ENCODE data around the gene CAPN2.
"Not testable (repeated sequence)": the region's sequence is repeated elsewhere in the genome, so short reads cannot be mapped to it uniquely, and the experiment has no call there.

The CAPN2 gene

GRCh38 chr1:223792046-223792445, 79.7 kb downstream of the CAPN2 start:
- DNase-seq (ENCODE audit: low spot score) = no peak

GRCh38 chr1:223793716-223794115, 81.4 kb downstream of the CAPN2 start:
- no peak for DNase-seq (ENCODE audit: low spot score)

- DNase-seq (ENCODE audit: low spot score) = no peak
These were observed 82.0 kb downstream of the CAPN2 start for GRCh38 chr1:223794136-223794880.

- no peak for DNase-seq (ENCODE audit: low spot score)
These were observed 83.9 kb downstream of the CAPN2 start for GRCh38 chr1:223796210-223796609.

GRCh38 chr1:223802032-223802431, 89.7 kb downstream of the CAPN2 start:
- no peak for DNase-seq (ENCODE audit: low spot score)

GRCh38 chr1:223802602-223803001, 90.3 kb downstream of the CAPN2 start:
- DNase-seq (ENCODE audit: low spot score) = no peak

- DNase-seq (ENCODE audit: low spot score) = no peak
These were observed 90.9 kb downstream of the CAPN2 start for GRCh38 chr1:223803211-223803610.

- not testable (repeated sequence) for DNase-seq (ENCODE audit: low spot score)
These were observed 97.6 kb downstream of the CAPN2 start for GRCh38 chr1:223809905-223810304.

GRCh38 chr1:223810586-223810985, 98.2 kb downstream of the CAPN2 start:
- DNase-seq (ENCODE audit: low spot score) = no peak

GRCh38 chr1:223811634-223812101, 99.3 kb downstream of the CAPN2 start:
- no peak for DNase-seq (ENCODE audit: low spot score)

GRCh38 chr1:223813645-223814044, 101.3 kb downstream of the CAPN2 start:
- no peak for DNase-seq (ENCODE audit: low spot score)

- DNase-seq (ENCODE audit: low spot score) = no peak
These were observed 102.9 kb downstream of the CAPN2 start for GRCh38 chr1:223815020-223815853.

GRCh38 chr1:223815865-223816264, 103.5 kb downstream of the CAPN2 start:
- no peak for DNase-seq (ENCODE audit: low spot score)

GRCh38 chr1:223817265-223817664, 104.9 kb downstream of the CAPN2 start:
- not testable (repeated sequence) for DNase-seq (ENCODE audit: low spot score)

- DNase-seq (ENCODE audit: low spot score) = peak; percentile 57
These were observed 107.6 kb downstream of the CAPN2 start for GRCh38 chr1:223819730-223820514.

- DNase-seq (ENCODE audit: low spot score) = no peak
These were observed 108.1 kb downstream of the CAPN2 start for GRCh38 chr1:223820515-223820858.

- DNase-seq (ENCODE audit: low spot score) = no peak
These were observed 108.6 kb downstream of the CAPN2 start for GRCh38 chr1:223820971-223821370.

- DNase-seq (ENCODE audit: low spot score) = no peak
These were observed 111.9 kb downstream of the CAPN2 start for GRCh38 chr1:223824287-223824686.

- no peak for DNase-seq (ENCODE audit: low spot score)
These were observed 112.4 kb downstream of the CAPN2 start for GRCh38 chr1:223824712-223825111.

Data from D341Med (cell line).